ENCODE measurements around the gene SMLR1.

The SMLR1 gene

DNA sequence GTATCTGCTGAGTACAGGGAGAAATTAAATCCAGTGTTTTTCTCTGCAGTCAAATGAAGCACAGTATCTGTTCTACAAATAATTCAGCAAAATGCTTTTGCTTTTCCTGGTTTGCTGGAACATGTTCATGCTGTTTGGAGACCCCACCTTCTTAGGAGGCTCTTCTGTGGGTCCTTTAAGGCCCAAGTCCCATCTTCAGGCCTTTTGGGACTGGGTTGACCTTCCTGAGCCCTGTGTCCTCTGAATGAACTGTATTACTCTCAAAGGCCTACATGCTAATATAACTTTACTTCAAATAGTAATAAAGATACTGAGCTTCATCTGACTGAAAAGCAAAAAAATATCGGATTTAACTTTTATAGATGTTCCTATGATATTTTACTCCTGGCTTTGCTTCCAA lies 19.3 kb downstream of the SMLR1 start:
- TF ChIP-seq MYC (IDR thresholded peaks at IDR 0.05; ENCODE audit: low read depth, low read length) = no peak
- TF ChIP-seq, protein P1, sequence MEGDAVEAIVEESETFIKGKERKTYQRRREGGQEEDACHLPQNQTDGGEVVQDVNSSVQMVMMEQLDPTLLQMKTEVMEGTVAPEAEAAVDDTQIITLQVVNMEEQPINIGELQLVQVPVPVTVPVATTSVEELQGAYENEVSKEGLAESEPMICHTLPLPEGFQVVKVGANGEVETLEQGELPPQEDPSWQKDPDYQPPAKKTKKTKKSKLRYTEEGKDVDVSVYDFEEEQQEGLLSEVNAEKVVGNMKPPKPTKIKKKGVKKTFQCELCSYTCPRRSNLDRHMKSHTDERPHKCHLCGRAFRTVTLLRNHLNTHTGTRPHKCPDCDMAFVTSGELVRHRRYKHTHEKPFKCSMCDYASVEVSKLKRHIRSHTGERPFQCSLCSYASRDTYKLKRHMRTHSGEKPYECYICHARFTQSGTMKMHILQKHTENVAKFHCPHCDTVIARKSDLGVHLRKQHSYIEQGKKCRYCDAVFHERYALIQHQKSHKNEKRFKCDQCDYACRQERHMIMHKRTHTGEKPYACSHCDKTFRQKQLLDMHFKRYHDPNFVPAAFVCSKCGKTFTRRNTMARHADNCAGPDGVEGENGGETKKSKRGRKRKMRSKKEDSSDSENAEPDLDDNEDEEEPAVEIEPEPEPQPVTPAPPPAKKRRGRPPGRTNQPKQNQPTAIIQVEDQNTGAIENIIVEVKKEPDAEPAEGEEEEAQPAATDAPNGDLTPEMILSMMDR (IDR thresholded peaks at IDR 0.05; ENCODE audit: low read depth, low read length) = no peak
- no peak for TF ChIP-seq MAX (IDR thresholded peaks at IDR 0.05; ENCODE audit: low read depth, low read length)
- no peak for TF ChIP-seq POLR2A (IDR thresholded peaks at IDR 0.05; ENCODE audit: extremely low read depth, insufficient read length)
- no peak for DNase-seq (ENCODE audit: low read depth)
- no peak overlapping the region for H3K4me3 ChIP-seq (ENCODE audit: low read depth, low read length)

DNA sequence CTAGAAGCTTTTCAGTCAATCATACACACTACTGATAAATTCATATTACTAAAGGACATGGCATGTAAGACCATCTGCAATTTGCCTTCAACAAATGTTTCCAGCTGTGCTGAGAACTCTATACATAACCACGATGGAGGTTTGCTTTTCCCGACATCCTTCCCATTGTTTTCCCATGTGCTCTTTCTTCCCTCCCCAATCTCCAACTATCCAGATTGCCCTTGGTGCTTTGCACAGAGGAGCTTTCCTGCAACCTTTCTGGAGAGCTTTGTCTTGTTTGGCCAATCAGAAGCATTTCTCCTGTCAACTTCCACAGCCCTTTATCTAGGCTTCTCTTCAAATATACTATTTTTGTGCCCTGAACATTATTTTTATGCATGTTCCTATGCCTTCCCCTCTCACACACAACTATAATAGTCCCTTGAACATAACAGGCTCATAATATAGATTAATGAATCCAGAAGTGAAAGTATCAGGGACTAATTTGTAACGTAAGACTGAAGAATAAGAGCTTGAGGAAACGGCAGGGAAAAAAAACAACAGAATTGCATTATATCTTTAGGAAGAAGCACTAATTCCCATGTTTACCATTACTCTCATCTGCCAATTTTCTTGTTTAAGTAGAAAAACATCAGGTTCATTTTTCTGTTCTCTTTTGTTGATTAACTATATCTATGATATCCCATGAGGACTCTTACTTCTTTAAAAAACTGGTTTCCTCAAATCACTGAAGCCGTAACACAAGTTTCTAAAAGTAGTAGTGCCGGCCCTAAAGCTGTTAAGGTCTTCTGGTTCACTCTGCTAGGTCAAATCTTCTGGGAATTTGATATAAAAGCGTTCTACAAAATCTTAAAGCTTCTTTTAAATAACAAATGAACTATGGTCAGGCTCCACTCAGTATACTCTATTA lies 20.1 kb downstream of the SMLR1 start:
- TF ChIP-seq MAX (IDR thresholded peaks at IDR 0.05; ENCODE audit: low read depth, low read length) = no peak
- TF ChIP-seq POLR2A (IDR thresholded peaks at IDR 0.05; ENCODE audit: extremely low read depth, insufficient read length) = no peak
- no peak for TF ChIP-seq MYC (IDR thresholded peaks at IDR 0.05; ENCODE audit: low read depth, low read length)
- TF ChIP-seq, protein P1 (IDR thresholded peaks at IDR 0.05; ENCODE audit: low read depth, low read length) = no peak

DNA sequence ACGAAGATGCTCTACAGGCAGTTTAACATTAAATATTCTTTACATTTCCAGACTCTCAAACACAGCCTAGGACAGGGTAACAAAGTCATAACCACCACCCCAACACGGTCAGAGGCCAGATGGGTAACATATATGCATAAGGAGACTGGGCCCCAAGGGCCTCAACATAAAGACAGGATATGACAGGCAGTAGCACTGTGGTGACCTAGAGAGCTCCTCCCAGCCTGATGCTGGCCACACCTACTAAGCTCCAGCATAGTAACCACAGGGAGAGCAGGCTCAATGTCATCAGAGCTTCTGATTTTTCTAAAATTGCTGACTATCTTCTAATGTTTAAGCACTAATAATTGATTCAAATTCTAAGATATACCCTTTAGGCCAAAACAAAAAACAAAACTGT lies 21.7 kb downstream of the SMLR1 start:
- TF ChIP-seq POLR2A (IDR thresholded peaks at IDR 0.05; ENCODE audit: extremely low read depth, insufficient read length) (no peak), MAX (IDR thresholded peaks at IDR 0.05; ENCODE audit: low read depth, low read length) (no peak), MYC (IDR thresholded peaks at IDR 0.05; ENCODE audit: low read depth, low read length) (no peak)
- TF ChIP-seq, protein P1 (IDR thresholded peaks at IDR 0.05; ENCODE audit: low read depth, low read length) = no peak
- peak; percentile 20 for DNase-seq (ENCODE audit: low read depth)
- no peak overlapping the region for H3K4me3 ChIP-seq (ENCODE audit: low read depth, low read length)

More for the DNA sequence above, 20.1 kb downstream of the SMLR1 start:
- no peak for DNase-seq (ENCODE audit: low read depth)
- H3K4me3 ChIP-seq (ENCODE audit: low read depth, low read length) = no peak overlapping the region

GRCh38 chr6:130849594-130849993 lies 22.4 kb downstream of the SMLR1 start:
- no peak for DNase-seq (ENCODE audit: low read depth)
- TF ChIP-seq, protein P1 (IDR thresholded peaks at IDR 0.05; ENCODE audit: low read depth, low read length) = no peak
- no peak for TF ChIP-seq POLR2A (IDR thresholded peaks at IDR 0.05; ENCODE audit: extremely low read depth, insufficient read length)
- no peak for TF ChIP-seq MYC (IDR thresholded peaks at IDR 0.05; ENCODE audit: low read depth, low read length)
- TF ChIP-seq MAX (IDR thresholded peaks at IDR 0.05; ENCODE audit: low read depth, low read length) = no peak
- no peak overlapping the region for H3K4me3 ChIP-seq (ENCODE audit: low read depth, low read length)

DNA sequence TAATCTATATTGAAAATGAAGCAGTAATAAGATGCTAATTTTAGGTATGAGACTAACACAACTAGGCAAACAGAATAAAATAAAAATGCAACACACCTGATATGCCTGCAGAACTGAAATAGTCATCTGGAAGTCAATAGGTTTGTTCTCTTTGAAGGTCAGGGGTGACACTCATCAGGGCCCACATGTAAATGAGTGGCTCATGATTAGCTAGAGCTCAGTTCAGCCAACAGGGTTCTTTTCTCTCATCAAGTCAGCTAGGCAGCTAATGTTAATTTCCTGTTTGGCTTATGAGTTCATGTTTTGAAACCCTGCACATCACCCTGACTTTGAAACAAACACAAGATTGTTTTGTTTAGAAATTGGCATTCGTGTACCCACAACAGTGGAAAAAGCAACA lies 23.8 kb downstream of the SMLR1 start:
- TF ChIP-seq MAX (IDR thresholded peaks at IDR 0.05; ENCODE audit: low read depth, low read length) = no peak
- TF ChIP-seq, protein P1 (IDR thresholded peaks at IDR 0.05; ENCODE audit: low read depth, low read length) = no peak
- no peak for TF ChIP-seq MYC (IDR thresholded peaks at IDR 0.05; ENCODE audit: low read depth, low read length)
- no peak for TF ChIP-seq POLR2A (IDR thresholded peaks at IDR 0.05; ENCODE audit: extremely low read depth, insufficient read length)
- H3K4me3 ChIP-seq (ENCODE audit: low read depth, low read length) = no peak overlapping the region
- DNase-seq (ENCODE audit: low read depth) = no peak
